ENCODE results near the gene FAAP20. TPM values are rescaled to one million over a fixed set of nuclear protein-coding genes. Genes with fewer than 3 reads are reported as not detected.
"Not testable (repeated sequence)": the region's sequence is repeated elsewhere in the genome, so short reads cannot be mapped to it uniquely, and the experiment has no call there.

The FAAP20 gene
- total RNA-seq, 1 experiment from 2014 or later: 119 TPM

GRCh38 chr1:2148691-2149090 is 45.9 kb downstream of the FAAP20 start:
- Histone ChIP-seq H2AK5ac (ENCODE audit: insufficient read length, low read length) (no peak overlapping the region), H4K5ac (ENCODE audit: insufficient read length, low read depth, low read length) (no peak overlapping the region), H3K27ac (ENCODE audit: insufficient read length, low read depth, low read length) (no peak overlapping the region), H3T11ph (ENCODE audit: low read length) (no peak overlapping the region), H4K20me1 (ENCODE audit: control insufficient read depth, insufficient read depth, insufficient read length) (no peaks in the 10 kb centered on the region), H3K79me1 (ENCODE audit: insufficient read depth, low read depth, low read length, poor library complexity, severe bottlenecking) (no peaks in the 10 kb centered on the region), H4K91ac (ENCODE audit: insufficient read length, low read depth, low read length) (no peak overlapping the region), H3K4ac (ENCODE audit: low read depth, low read length) (no peak overlapping the region), H3K14ac (ENCODE audit: insufficient read depth, low read length) (no peak overlapping the region), H3K9ac (ENCODE audit: extremely low read depth, insufficient read length, low read length) (no peak overlapping the region), H3K9me3 (ENCODE audit: control insufficient read depth, low read depth, low read length) (no peaks in the 10 kb centered on the region), H2BK120ac (ENCODE audit: low read depth, low read length, poor library complexity, severe bottlenecking) (no peak overlapping the region), H2BK5ac (ENCODE audit: insufficient read length, low read length) (no peak overlapping the region), H3K23me2 (ENCODE audit: insufficient read length, low read depth, low read length, poor library complexity, severe bottlenecking) (no peaks in the 10 kb centered on the region), H3K27me3 (ENCODE audit: insufficient read depth, low read length) (no peaks in the 10 kb centered on the region), H2AFZ (ENCODE audit: low read length) (no peak overlapping the region), H3K18ac (ENCODE audit: insufficient read length, low read depth, low read length) (no peak overlapping the region), H3K79me2 (ENCODE audit: insufficient read depth, low read length) (no peaks in the 10 kb centered on the region), H4K8ac (replicated peaks; ENCODE audit: insufficient read length, low read depth, low read length) (no peak overlapping the region), H3K23ac (ENCODE audit: insufficient read length, low read depth, low read length) (no peak overlapping the region), H3K4me1 (ENCODE audit: insufficient read depth, low read length) (no peaks in the 10 kb centered on the region), H2BK20ac (ENCODE audit: low read depth, low read length, poor library complexity, severe bottlenecking) (no peak overlapping the region), H2BK15ac (ENCODE audit: low read depth, low read length) (no peak overlapping the region), H3K4me2 (ENCODE audit: insufficient read depth, insufficient read length, low read length) (no peak overlapping the region), H2BK12ac (ENCODE audit: insufficient read length, low read depth, low read length) (no peak overlapping the region), H3K56ac (ENCODE audit: insufficient read length, low read depth, low read length) (no peak overlapping the region)
- Mint-ChIP-seq H3K4me1 (no peaks in the 10 kb centered on the region; a peak in 1 of 4 replicates), H3K9me3 (no peaks in the 10 kb centered on the region), H3K27ac (no peak overlapping the region), H3K36me3 (ENCODE audit: insufficient read depth in 1 of 3, low read depth in 3 of 3) (peaks cover 2 to 29% (median 6%) of the 10 kb centered on the region in 3 experiments; a peak in 5 of 7 replicates), H3K4me3 (no peak overlapping the region), H3K27me3 (ENCODE audit: low read depth) (no peaks in the 10 kb centered on the region; the same call in 1 of the 2 replicates)
- no CpG with 5 or more reads among the region's 14 CpGs for WGBS (ENCODE audit: extremely low coverage, insufficient read length, low lambda C conversion rate)
- no peak for DNase-seq
- no peak for TF ChIP-seq CTCF (conservative IDR thresholded peaks at IDR 0.05)

GRCh38 chr1:2147869-2148268 is 46.7 kb downstream of the FAAP20 start:
- H3K23me2 ChIP-seq (ENCODE audit: insufficient read length, low read depth, low read length, poor library complexity, severe bottlenecking); H3K18ac ChIP-seq (ENCODE audit: insufficient read length, low read depth, low read length); H3K9ac ChIP-seq (ENCODE audit: extremely low read depth, insufficient read length, low read length); H4K8ac ChIP-seq (replicated peaks; ENCODE audit: insufficient read length, low read depth, low read length); DNase-seq; H4K91ac ChIP-seq (ENCODE audit: insufficient read length, low read depth, low read length); H3K9me3 Mint-ChIP-seq; H2AK5ac ChIP-seq (ENCODE audit: insufficient read length, low read length); H3K79me1 ChIP-seq (ENCODE audit: insufficient read depth, low read depth, low read length, poor library complexity, severe bottlenecking); H2BK15ac ChIP-seq (ENCODE audit: low read depth, low read length); H2BK12ac ChIP-seq (ENCODE audit: insufficient read length, low read depth, low read length); H4K20me1 ChIP-seq (ENCODE audit: control insufficient read depth, insufficient read depth, insufficient read length); H3K4me3 Mint-ChIP-seq; H3K9me3 ChIP-seq (ENCODE audit: control insufficient read depth, low read depth, low read length); H2BK20ac ChIP-seq (ENCODE audit: low read depth, low read length, poor library complexity, severe bottlenecking); H3K27ac Mint-ChIP-seq; H3K4me2 ChIP-seq (ENCODE audit: insufficient read depth, insufficient read length, low read length); H3K79me2 ChIP-seq (ENCODE audit: insufficient read depth, low read length); H2AFZ ChIP-seq (ENCODE audit: low read length); H3K27me3 Mint-ChIP-seq (ENCODE audit: low read depth); H3K14ac ChIP-seq (ENCODE audit: insufficient read depth, low read length); H4K5ac ChIP-seq (ENCODE audit: insufficient read length, low read depth, low read length); H3T11ph ChIP-seq (ENCODE audit: low read length); H2BK5ac ChIP-seq (ENCODE audit: insufficient read length, low read length); H3K4me1 ChIP-seq (ENCODE audit: insufficient read depth, low read length); H3K4me1 Mint-ChIP-seq; H3K56ac ChIP-seq (ENCODE audit: insufficient read length, low read depth, low read length); H3K27ac ChIP-seq (ENCODE audit: insufficient read length, low read depth, low read length); H2BK120ac ChIP-seq (ENCODE audit: low read depth, low read length, poor library complexity, severe bottlenecking); H3K23ac ChIP-seq (ENCODE audit: insufficient read length, low read depth, low read length); H3K4ac ChIP-seq (ENCODE audit: low read depth, low read length); H3K27me3 ChIP-seq (ENCODE audit: insufficient read depth, low read length): not testable (repeated sequence)
- H3K36me3 Mint-ChIP-seq (ENCODE audit: insufficient read depth in 1 of 3, low read depth in 3 of 3): peaks cover 2 to 28% (median 4%) of the 10 kb centered on the region in 3 experiments; a peak in 5 of 7 replicates
- no CpG with 5 or more reads among the region's 5 CpGs for WGBS (ENCODE audit: extremely low coverage, insufficient read length, low lambda C conversion rate)

All from H9 (cell line).